K562 (cell line): Measurements from ENCODE around the gene PSMD9. TPM values are rescaled to one million over a fixed set of nuclear protein-coding genes. Genes with fewer than 3 reads are reported as not detected.
A peak's percentile ranks its signal among the peaks of the same experiment; 100 is the strongest.

Source experiments
- ATAC-seq: fragments of 200-7000 bp; cut with Tn5 transposase; 3 replicates; pipeline ENCODE4 v1.9.1; 2020; ENCODE audit warnings: moderate library complexity
- BruUV-seq: library from RNA; stranded (reverse); fragments of 400-500 nt; replicated peaks from 2 replicates; lab custom pipeline; 2021; lab: Mats Ljungman, UMichigan
- CTCF ChIA-PET: fragments of 300-600 bp; formaldehyde crosslinking; extraction: SDS; loops from one replicate; lab custom pipeline; 2021; ENCODE audit warnings: low intra/inter-chr PET ratio; lab: Yijun Ruan, JAX
- POLR2A ChIA-PET: fragments of 300-600, 350-650 bp; sonication (Branson Sonifier 250); formaldehyde crosslinking; extraction: SDS; loops from one replicate; lab custom pipeline; 2021; ENCODE audit warnings: antibody characterized with exemption, inconsistent platforms; lab: Yijun Ruan, JAX
- DNase-seq, 4 experiments: peaks; one replicate each; pipeline versions ENCODE4 v3.0.0 to v3.0.0-alpha.2; 2011 to 2018; ENCODE audit warnings: low spot score in 3 of 4, mixed read lengths in 3 of 4; ENCODE audit errors: extremely low read depth in 1 of 4
- FAIRE-seq: peaks from 2 replicates; lab custom pipeline; 2011; peaks lifted over from hg19 to GRCh38; lab: Jason Lieb, UNC
- H2AFZ ChIP-seq: 2 replicates; pipeline ENCODE4 v1.6.0; 2011; ENCODE audit warnings: low read depth, low read length, control low read depth, inconsistent platforms
- H3K27ac ChIP-seq: fragments of 200-600 bp; 3 replicates; pipeline ENCODE4 v1.8.0; 2011; ENCODE audit warnings: low read depth, mild to moderate bottlenecking, control low read depth, inconsistent platforms, low read length, moderate library complexity, mixed read lengths; ENCODE audit errors: extremely low read depth
- H3K27me3 ChIP-seq, 2 experiments: fragments of 300-600 bp in 1 of 2; 2 replicates in 1 of 2; 3 replicates in 1 of 2; pipeline versions ENCODE4 v1.6.0 to v1.8.0; 2011; ENCODE audit warnings: inconsistent platforms in 2 of 2, low read length in 2 of 2, mild to moderate bottlenecking in 1 of 2, mixed read lengths in 1 of 2, moderate library complexity in 1 of 2; ENCODE audit not compliant: control insufficient read depth in 2 of 2, insufficient read depth in 2 of 2
- H3K36me3 ChIP-seq: fragments of 300-600 bp; 3 replicates; pipeline ENCODE4 v1.8.0; 2011; ENCODE audit warnings: mild to moderate bottlenecking, low read length, inconsistent platforms; ENCODE audit not compliant: control insufficient read depth, insufficient read depth
- H3K4me1 ChIP-seq, 2 experiments: fragments of 200-600 bp in 1 of 2; replicated peaks in 1 of 2; 2 replicates in 1 of 2; 3 replicates in 1 of 2; pipeline versions ENCODE4 v1.5.1 to v1.8.0; 2011; ENCODE audit warnings: inconsistent platforms in 2 of 2, low read length in 2 of 2, mild to moderate bottlenecking in 1 of 2, mixed read lengths in 1 of 2, moderate library complexity in 1 of 2; ENCODE audit not compliant: control insufficient read depth in 2 of 2, insufficient read depth in 2 of 2
- H3K4me2 ChIP-seq: 2 replicates; pipeline ENCODE4 v1.6.1; 2011; ENCODE audit warnings: low read length, control low read depth, inconsistent platforms, mixed read lengths; ENCODE audit not compliant: insufficient read depth
- H3K4me3 ChIP-seq: fragments of 200-600 bp; sonication (generic), shearing (Covaris generic); 2 replicates; pipeline ENCODE4 v1.5.1; 2016; ENCODE audit warnings: control low read depth, inconsistent platforms
- H3K79me2 ChIP-seq: fragments of 200-600 bp; 3 replicates; pipeline ENCODE4 v1.8.0; 2011; ENCODE audit warnings: low read length, inconsistent platforms; ENCODE audit not compliant: control insufficient read depth, insufficient read depth
- H3K9ac ChIP-seq, 2 experiments: 2 replicates each; pipeline versions ENCODE4 v1.6.0 to v1.6.1; 2011; ENCODE audit warnings: low read depth in 2 of 2, low read length in 2 of 2, control low read depth in 1 of 2, inconsistent platforms in 1 of 2, mild to moderate bottlenecking in 1 of 2, mixed read lengths in 1 of 2; ENCODE audit not compliant: insufficient read depth in 1 of 2
- H3K9me1 ChIP-seq: one replicate; pipeline ENCODE4 v1.6.0; 2011; ENCODE audit warnings: inconsistent platforms, mild to moderate bottlenecking, low read length, moderate library complexity; ENCODE audit not compliant: control insufficient read depth, insufficient read depth
- H3K9me3 ChIP-seq: replicated peaks from 2 replicates; pipeline ENCODE4 v1.5.1; 2011; ENCODE audit warnings: low read depth, low read length, inconsistent platforms; ENCODE audit not compliant: control insufficient read depth, insufficient read depth
- H4K20me1 ChIP-seq: replicated peaks from 2 replicates; pipeline ENCODE4 v1.6.1; 2011; ENCODE audit warnings: low read length, inconsistent platforms, mixed read lengths; ENCODE audit not compliant: control insufficient read depth, insufficient read depth
- CCNT2 ChIP-seq: IDR thresholded peaks from 2 replicates; pipeline ENCODE4 v1.6.1; 2011; ENCODE audit warnings: borderline replicate concordance, low read depth, mild to moderate bottlenecking, moderate library complexity, mixed read lengths, low read length; ENCODE audit not compliant: insufficient read length; ENCODE audit errors: extremely low read depth
- CREBBP ChIP-seq: IDR thresholded peaks from one replicate; pipeline ENCODE4 v1.6.1; 2012; ENCODE audit warnings: low read depth, mild to moderate bottlenecking, control low read depth, inconsistent platforms, low read length
- ELF4 ChIP-seq: fragments of 450-650 bp; formaldehyde crosslinking; IDR thresholded peaks from 2 replicates; pipeline ENCODE4 v1.4.0; 2022; ENCODE audit warnings: missing genetic modification characterization
- MCM7 ChIP-seq, 2 experiments: fragments of 450-650 bp; IDR thresholded peaks; 2 replicates each; pipeline ENCODE4 v1.6.1; 2016 to 2018
- NCOA4 ChIP-seq: fragments of 450-650 bp; IDR thresholded peaks from 2 replicates; pipeline ENCODE4 v1.6.1; 2018; ENCODE audit warnings: mild to moderate bottlenecking; ENCODE audit not compliant: partially characterized antibody
- PTTG1 ChIP-seq: fragments of 450-650 bp; IDR thresholded peaks from 2 replicates; pipeline ENCODE4 v1.6.1; 2016; ENCODE audit warnings: low read depth, mild to moderate bottlenecking, missing genetic modification characterization, missing compliant biosample characterization
- RBM25 ChIP-seq: fragments of 200-400 bp; formaldehyde crosslinking; IDR thresholded peaks from 2 replicates; pipeline ENCODE4 v1.6.1; 2018; ENCODE audit warnings: low read length, low read depth, moderate library complexity; ENCODE audit not compliant: severe bottlenecking
- SAFB2 ChIP-seq: fragments of 200-400 bp; formaldehyde crosslinking; IDR thresholded peaks from 2 replicates; pipeline ENCODE4 v1.6.1; 2018; ENCODE audit warnings: borderline replicate concordance, low read length, low read depth, moderate library complexity; ENCODE audit not compliant: severe bottlenecking
- SLC30A9 ChIP-seq: fragments of 250-450 bp; sonication (Bioruptor Pico); IDR thresholded peaks from 2 replicates; pipeline ENCODE4 v1.8.0; 2022; ENCODE audit warnings: mild to moderate bottlenecking, moderate library complexity
- SMARCA5 ChIP-seq: fragments of 450-650 bp; IDR thresholded peaks from 2 replicates; pipeline ENCODE4 v1.6.1; 2016
- TARDBP ChIP-seq: fragments of 450-650 bp; IDR thresholded peaks from 2 replicates; pipeline ENCODE4 v1.6.1; 2016
- WGBS: fragments of 100-300 bp; shearing (Covaris generic); methylation state at CpG from one replicate; pipeline ENCODE4 v1.1.6; 2016; ENCODE audit warnings: low coverage, mixed read lengths; ENCODE audit not compliant: insufficient coverage; ENCODE audit errors: missing lambda C conversion rate; 5-methylcytosine and 5-hydroxymethylcytosine counted together
- in situ Hi-C: fragments of 300-500 bp; cut with MboI; formaldehyde crosslinking; loops from 4 replicates; pipeline ENCODE4 v1.15.0; 2018; ENCODE audit warnings: inconsistent platforms, mixed read lengths
- intact Hi-C: fragments of 100-400 bp; cut with micrococcal nuclease; formaldehyde crosslinking; loops from 2 replicates; pipeline ENCODE4 v1.14.2; 2022
- polyA plus RNA-seq, 8 experiments: library from polyadenylated mRNA; depleted of rRNA in 4 of 8; stranded (reverse) in 5 of 8; unstranded in 3 of 8; fragments of >200 nt; fragmentation: Nextera tagmentation in 2 of 8; fragmentation: Illumina TruSeq in 1 of 8; extraction: Ambion mirVana in 2 of 8; extraction: Trizol in 1 of 8; gene quantifications; 2 replicates each; pipeline versions ENCODE4 v1.2.1 to v1.2.3, GENCODE V29; 2011 to 2014; ENCODE audit warnings: inconsistent platforms in 1 of 8, missing spikeins in 1 of 8
- total RNA-seq, 7 experiments: library from RNA; depleted of rRNA in 6 of 7; stranded (reverse); fragments of >200 nt in 6 of 7; fragmentation: Illumina TruSeq in 2 of 7; extraction: Trizol in 2 of 7; gene quantifications; 2 replicates each; pipeline versions ENCODE4 v1.2.1 to v1.2.3, GENCODE V29; 2011 to 2021; ENCODE audit warnings: low replicate concordance in 1 of 7
- TF ChIP-seq, protein P1 (sequence below): fragments of 200-800 bp; sonication (Bioruptor generic); IDR thresholded peaks from 2 replicates; pipeline ENCODE4 v1.6.1; 2017; ENCODE audit warnings: missing genetic modification characterization, missing compliant biosample characterization
- TF ChIP-seq, protein P2 (sequence below): fragments of 450-650 bp; conservative IDR thresholded peaks from 2 replicates; pipeline ENCODE4 v1.6.1; 2016; ENCODE audit warnings: missing genetic modification characterization, low read depth, mild to moderate bottlenecking, missing compliant biosample characterization, moderate library complexity
- TF ChIP-seq, protein P3 (sequence below), 3 experiments: fragments of 200-800 bp in 1 of 3; fragments of 250-450 bp in 1 of 3; fragments of 450-650 bp in 1 of 3; sonication (Bioruptor Pico) in 1 of 3; sonication (Bioruptor generic) in 1 of 3; formaldehyde crosslinking in 1 of 3; IDR thresholded peaks; 2 replicates each; pipeline versions ENCODE4 v1.6.1 to v1.8.0; 2016 to 2022; ENCODE audit warnings: mild to moderate bottlenecking in 2 of 3, missing genetic modification characterization in 2 of 3, missing compliant biosample characterization in 1 of 3, moderate library complexity in 1 of 3

PSMD9 gene
- total and polyA plus RNA-seq, 9 of the 15 experiments (the other 6 are each of a cell fraction or from before 2014, with no cell fraction given) = 12.2 to 143 (median 61.3) TPM

DNA sequence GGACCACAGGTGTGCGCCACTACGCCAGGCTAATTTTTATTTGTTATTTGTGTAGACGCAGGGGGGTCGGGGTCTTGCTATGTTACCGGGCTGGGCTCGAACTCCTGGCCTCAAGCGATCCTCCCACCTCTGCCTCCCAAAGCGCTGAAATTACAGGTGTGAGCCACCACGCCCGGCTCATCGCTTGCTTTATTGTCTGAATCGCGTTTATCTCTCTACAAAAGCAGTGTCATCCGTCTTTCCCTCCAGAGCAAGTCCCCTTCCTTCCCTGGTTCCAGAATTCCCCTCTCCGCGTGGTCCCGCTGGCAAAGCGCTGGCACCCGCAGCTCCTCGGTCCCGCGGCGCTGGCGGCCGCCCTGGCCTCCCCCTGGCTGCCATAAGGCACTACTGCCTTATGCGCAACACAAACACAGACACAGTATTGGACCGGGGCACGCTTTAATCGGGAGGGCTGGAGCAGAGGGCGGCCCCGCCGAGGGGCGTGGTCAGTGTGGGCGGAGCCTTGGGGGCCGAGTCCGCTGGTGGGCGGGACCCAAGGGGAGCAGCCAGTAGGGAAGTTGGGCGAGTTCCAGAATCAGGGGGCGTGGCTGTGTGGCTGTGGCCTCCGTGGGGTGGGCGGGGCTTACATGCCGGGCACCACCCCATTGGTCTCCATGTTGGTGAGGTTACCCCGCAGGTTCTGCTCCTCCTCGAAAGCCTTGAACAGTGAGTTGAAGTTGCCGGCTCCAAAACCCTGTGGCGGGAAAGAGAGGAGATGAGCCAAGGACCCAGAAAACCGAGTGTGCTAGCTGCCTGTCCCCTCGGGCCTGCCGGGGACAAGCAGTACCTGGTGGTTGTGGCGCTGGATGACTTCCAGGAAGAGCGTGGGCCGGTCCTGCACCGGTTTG lies 49.2 kb upstream of the PSMD9 start:
- FAIRE-seq = peak; percentile 99
- H3K79me2 ChIP-seq = peaks cover 3% of the 10 kb centered on the region; the same call in 2 of the 3 replicates
- DNase-seq = peak; percentile 99 to 100 (median 100)
- H3K4me2 ChIP-seq = peak overlapping the region; percentile 97
- no peaks in the 10 kb centered on the region for H3K9me1 ChIP-seq
- peak overlapping the region; percentile 99 for H2AFZ ChIP-seq
- H4K20me1 ChIP-seq = no peaks in the 10 kb centered on the region
- in situ Hi-C loops (loop anchor here (25.0 kb wide), 1 partner anchor 1548 kb away; the partner anchor contains the start of gene KMT5A), intact Hi-C loops (loop anchor here (1.0 kb wide), 1 partner anchor 49 kb away; the partner anchor contains the start of gene PSMD9)
- CTCF ChIA-PET = no interaction called here
- peak overlapping the region; percentile 89 for H3K27ac ChIP-seq
- peak overlapping the region; percentile 92 to 96 for H3K9ac ChIP-seq
- peaks cover 18 to 30% of the 10 kb centered on the region in 2 experiments for H3K4me1 ChIP-seq
- 7% methylated on average over 52 of the region's 53 CpGs for WGBS
- peak; percentile 97 for ATAC-seq
- no peaks in the 10 kb centered on the region for H3K27me3 ChIP-seq
- no peaks in the 10 kb centered on the region for H3K9me3 ChIP-seq
- no TSS peak for BruUV-seq
- H3K4me3 ChIP-seq = peak overlapping the region; percentile 75
- H3K36me3 ChIP-seq = no peaks in the 10 kb centered on the region
- POLR2A ChIA-PET = interaction anchor here (0.6 to 2.8 kb wide), 10 partner anchors 12 to 53 kb away, joined by 3 to 18 read pairs (median 4); no protein-coding TSS in a partner anchor
- no peak for TF ChIP-seq NCOA4
- no peak for TF ChIP-seq RBM25
- TF ChIP-seq, protein P1, sequence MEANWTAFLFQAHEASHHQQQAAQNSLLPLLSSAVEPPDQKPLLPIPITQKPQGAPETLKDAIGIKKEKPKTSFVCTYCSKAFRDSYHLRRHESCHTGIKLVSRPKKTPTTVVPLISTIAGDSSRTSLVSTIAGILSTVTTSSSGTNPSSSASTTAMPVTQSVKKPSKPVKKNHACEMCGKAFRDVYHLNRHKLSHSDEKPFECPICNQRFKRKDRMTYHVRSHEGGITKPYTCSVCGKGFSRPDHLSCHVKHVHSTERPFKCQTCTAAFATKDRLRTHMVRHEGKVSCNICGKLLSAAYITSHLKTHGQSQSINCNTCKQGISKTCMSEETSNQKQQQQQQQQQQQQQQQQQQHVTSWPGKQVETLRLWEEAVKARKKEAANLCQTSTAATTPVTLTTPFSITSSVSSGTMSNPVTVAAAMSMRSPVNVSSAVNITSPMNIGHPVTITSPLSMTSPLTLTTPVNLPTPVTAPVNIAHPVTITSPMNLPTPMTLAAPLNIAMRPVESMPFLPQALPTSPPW (CRISPR knock-in tag) = peak; percentile 56
- peak; percentile 83 for TF ChIP-seq SMARCA5
- TF ChIP-seq SAFB2 = no peak
- TF ChIP-seq CREBBP = no peak
- peak; percentile 47; the same call in 1 of the 2 replicates for TF ChIP-seq TARDBP
- TF ChIP-seq, protein P2, sequence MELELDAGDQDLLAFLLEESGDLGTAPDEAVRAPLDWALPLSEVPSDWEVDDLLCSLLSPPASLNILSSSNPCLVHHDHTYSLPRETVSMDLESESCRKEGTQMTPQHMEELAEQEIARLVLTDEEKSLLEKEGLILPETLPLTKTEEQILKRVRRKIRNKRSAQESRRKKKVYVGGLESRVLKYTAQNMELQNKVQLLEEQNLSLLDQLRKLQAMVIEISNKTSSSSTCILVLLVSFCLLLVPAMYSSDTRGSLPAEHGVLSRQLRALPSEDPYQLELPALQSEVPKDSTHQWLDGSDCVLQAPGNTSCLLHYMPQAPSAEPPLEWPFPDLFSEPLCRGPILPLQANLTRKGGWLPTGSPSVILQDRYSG (tag) = no peak
- no peak for TF ChIP-seq SLC30A9
- no peak for TF ChIP-seq ELF4 (CRISPR knock-in tag)
- TF ChIP-seq PTTG1 (tag) = no peak
- TF ChIP-seq MCM7 (IDR thresholded peaks at IDR 0.05) = no peak
- TF ChIP-seq CCNT2 = peak; percentile 74
- TF ChIP-seq, protein P3, sequence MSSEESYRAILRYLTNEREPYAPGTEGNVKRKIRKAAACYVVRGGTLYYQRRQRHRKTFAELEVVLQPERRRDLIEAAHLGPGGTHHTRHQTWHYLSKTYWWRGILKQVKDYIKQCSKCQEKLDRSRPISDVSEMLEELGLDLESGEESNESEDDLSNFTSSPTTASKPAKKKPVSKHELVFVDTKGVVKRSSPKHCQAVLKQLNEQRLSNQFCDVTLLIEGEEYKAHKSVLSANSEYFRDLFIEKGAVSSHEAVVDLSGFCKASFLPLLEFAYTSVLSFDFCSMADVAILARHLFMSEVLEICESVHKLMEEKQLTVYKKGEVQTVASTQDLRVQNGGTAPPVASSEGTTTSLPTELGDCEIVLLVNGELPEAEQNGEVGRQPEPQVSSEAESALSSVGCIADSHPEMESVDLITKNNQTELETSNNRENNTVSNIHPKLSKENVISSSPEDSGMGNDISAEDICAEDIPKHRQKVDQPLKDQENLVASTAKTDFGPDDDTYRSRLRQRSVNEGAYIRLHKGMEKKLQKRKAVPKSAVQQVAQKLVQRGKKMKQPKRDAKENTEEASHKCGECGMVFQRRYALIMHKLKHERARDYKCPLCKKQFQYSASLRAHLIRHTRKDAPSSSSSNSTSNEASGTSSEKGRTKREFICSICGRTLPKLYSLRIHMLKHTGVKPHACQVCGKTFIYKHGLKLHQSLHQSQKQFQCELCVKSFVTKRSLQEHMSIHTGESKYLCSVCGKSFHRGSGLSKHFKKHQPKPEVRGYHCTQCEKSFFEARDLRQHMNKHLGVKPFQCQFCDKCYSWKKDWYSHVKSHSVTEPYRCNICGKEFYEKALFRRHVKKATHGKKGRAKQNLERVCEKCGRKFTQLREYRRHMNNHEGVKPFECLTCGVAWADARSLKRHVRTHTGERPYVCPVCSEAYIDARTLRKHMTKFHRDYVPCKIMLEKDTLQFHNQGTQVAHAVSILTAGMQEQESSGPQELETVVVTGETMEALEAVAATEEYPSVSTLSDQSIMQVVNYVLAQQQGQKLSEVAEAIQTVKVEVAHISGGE (CRISPR knock-in tag; IDR thresholded peaks at IDR 0.05) = 0 out of 6 replicates have a peak, but pooled peaks of 1 of the 3 experiments have one; percentile 0
